GM18868 (cell line): ENCODE results near the gene VOPP1.
"Not testable (repeated sequence)": the region's sequence is repeated elsewhere in the genome, so short reads cannot be mapped to it uniquely, and the experiment has no call there.

Source experiments
- ATAC-seq: cut with Tn5 transposase; IDR thresholded peaks from one replicate; pipeline ENCODE4 v1.9.1; 2021; ENCODE audit warnings: mild to moderate bottlenecking, moderate library complexity; ENCODE audit not compliant: unreplicated experiment

The VOPP1 gene

GRCh38 chr7:55514546-55515265, 57.6 kb downstream of the VOPP1 start:
- ATAC-seq = no peak

GRCh38 chr7:55513868-55514267, 58.4 kb downstream of the VOPP1 start:
- ATAC-seq = peak; percentile 50

- ATAC-seq = no peak
These were observed 59.6 kb downstream of the VOPP1 start for GRCh38 chr7:55512635-55513191.

GRCh38 chr7:55510621-55511020, 61.7 kb downstream of the VOPP1 start:
- ATAC-seq = no peak

GRCh38 chr7:55510206-55510605, 62.1 kb downstream of the VOPP1 start:
- ATAC-seq = not testable (repeated sequence)

GRCh38 chr7:55509322-55509721, 63.0 kb downstream of the VOPP1 start:
- peak; percentile 1 for ATAC-seq

- ATAC-seq = peak; percentile 63
These were observed 63.9 kb downstream of the VOPP1 start for GRCh38 chr7:55508221-55509011.

- no peak for ATAC-seq
These were observed 64.6 kb downstream of the VOPP1 start for GRCh38 chr7:55507743-55508142.

- no peak for ATAC-seq
These were observed 67.2 kb downstream of the VOPP1 start for GRCh38 chr7:55504967-55505658.

- ATAC-seq = no peak
These were observed 68.0 kb downstream of the VOPP1 start for GRCh38 chr7:55504093-55504859.

- ATAC-seq = no peak
These were observed 69.4 kb downstream of the VOPP1 start for GRCh38 chr7:55502858-55503440.

- no peak for ATAC-seq
These were observed 70.0 kb downstream of the VOPP1 start for GRCh38 chr7:55502124-55502857.

- no peak for ATAC-seq
These were observed 70.7 kb downstream of the VOPP1 start for GRCh38 chr7:55501611-55502010.

GRCh38 chr7:55500117-55500756, 72.1 kb downstream of the VOPP1 start:
- no peak for ATAC-seq

- no peak for ATAC-seq
These were observed 72.7 kb downstream of the VOPP1 start for GRCh38 chr7:55499591-55499990.

GRCh38 chr7:55498770-55499169, 73.5 kb downstream of the VOPP1 start:
- ATAC-seq = no peak

GRCh38 chr7:55498142-55498541, 74.2 kb downstream of the VOPP1 start:
- ATAC-seq = no peak

GRCh38 chr7:55497521-55497920, 74.8 kb downstream of the VOPP1 start:
- no peak for ATAC-seq

- no peak for ATAC-seq
These were observed 75.4 kb downstream of the VOPP1 start for GRCh38 chr7:55496906-55497305.
